Stimulated activated naive CD4-positive, alpha-beta T cell treated with Interleukin-2 at 50 U/mL for 16 hours (primary cell): Measurements from ENCODE around the gene PITPNM1.

Source experiments
- DNase-seq: peaks from one replicate; lab custom pipeline; 2025; lab: John Stamatoyannopoulos, UW

The PITPNM1 gene

DNA sequence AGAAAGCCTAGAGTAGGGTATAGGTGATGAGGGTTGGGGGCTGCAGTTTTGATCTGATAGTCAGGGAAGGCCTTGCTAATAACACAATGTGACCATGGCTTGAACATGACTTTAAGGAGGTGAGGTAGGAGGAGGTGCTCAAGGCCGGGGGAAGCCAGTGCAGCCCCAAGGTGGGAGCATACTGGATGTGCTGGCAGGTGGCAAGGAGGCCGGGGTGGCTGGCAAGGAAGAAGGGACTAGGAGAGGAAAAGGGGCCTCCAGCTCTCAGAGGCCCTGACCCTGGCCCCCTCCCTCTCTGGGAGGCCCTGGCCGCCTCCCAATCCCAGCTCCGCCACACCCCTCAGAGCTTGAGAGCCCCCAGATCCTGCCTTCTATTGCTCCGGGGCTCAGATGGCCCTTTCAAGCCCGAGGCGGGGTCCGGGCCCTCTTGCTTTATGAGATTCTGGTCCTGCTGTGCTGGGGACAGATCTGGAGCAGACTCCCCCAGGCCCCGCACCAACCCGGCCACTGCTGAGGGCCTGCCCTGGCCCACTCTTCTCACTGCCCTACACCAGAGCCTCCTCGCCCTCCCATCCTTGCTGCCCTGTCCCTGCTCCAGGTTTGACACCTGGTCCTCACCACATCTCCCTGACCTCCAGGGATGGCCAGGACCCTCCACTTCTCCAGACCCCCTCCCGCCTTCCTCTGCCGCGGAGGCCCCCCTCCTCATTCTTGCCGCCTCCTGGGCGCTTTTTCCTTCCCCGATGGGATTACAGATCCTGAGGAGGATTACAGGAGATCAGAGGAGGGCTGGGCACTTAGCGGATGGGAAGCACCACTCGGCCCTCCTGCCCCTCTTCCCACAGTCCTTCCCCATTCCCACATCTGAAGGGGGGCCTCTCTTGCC lies 1.8 kb downstream of the PITPNM1 start:
- no peak for DNase-seq

DNA sequence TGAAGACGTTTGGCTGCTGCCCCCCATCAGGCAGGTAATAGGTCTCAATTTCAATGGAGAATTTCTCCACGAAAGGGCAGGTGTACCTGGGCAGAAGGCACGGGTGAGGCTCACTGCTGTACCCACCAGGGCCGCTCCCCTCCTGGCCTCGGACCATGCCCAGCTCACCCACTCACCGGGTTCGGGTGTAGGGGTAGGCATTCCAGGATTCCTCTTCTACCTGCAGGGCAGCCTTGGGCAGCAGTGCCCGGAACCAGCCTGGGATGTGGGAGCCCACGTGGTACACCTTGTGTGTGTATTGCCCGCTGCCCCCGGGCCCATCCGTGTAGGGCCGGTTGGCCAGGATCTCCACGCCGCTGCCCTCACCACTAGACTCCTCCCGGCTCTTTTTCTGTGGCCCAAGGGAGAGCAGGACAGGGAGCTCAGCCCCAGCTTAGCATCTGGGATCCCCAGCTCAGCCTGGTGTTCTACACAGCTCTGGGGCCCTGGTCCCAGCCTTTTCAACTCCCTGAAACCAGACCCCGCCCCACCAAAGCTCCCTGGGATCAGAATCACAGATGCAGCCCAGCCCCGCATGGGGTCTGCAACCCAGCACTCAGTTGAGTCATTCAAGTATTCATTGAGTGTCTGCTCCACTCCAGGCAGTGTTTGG lies 2.7 kb downstream of the PITPNM1 start:
- no peak for DNase-seq

DNA sequence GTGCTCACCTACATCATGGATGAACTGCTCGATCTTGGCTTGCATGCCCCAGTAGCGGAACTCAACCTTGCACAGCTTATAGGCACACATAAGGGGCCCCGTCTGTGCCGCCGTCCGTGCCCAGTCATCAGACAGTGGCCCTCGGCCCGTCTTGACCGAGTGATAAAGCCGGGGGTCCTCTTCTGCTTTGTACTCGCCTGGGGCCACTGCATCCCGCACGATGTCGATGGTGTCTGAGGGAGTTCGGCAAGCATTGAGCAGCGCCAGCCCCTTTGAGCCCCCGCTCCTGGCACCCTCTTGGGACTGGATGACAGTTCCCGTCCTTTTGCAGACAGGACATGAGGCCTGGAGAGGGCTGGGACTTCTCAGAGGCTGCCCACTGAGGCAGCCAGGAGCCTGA lies 3.3 kb downstream of the PITPNM1 start:
- no peak for DNase-seq

DNA sequence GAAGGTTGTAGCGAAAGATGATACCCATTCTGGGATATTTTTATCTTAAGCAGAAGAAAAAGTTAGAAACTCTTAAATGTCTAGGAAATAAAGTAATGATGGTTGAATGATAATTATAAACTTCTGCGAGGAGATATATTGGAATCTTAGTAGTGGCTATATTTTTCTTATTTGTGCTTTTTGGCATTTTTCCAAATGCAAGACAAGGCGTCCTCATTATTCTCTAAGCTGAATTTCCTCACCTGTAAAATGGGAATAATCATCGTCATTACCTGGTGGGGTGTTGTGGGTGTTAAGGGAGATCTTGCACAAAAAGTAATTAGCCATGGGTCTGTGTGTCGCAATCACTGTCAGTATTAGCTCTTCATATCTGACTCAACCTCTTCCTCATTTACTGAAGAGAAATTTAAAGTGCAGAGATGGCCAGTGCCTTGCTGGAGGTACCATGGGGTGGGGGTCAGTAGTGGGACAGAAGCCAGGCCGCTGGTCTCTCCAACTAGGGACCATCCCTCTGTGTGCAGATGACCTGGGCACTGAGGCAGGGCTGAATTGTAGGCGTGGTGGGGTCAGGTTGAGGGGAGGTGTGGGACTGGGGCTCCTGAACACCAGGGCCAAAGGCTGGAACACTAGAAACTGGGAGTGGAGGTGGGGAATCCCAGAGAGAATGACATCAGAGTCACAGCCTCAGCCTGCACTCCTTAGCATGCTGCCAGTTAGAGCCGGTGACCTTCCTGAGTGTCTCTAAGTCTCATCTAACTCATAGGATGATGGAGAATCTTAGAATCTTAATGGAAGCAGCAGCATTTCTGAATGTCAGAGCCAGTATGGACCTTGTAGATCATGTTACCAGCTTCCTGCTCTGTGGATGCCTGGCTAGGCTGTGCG lies 4.1 kb downstream of the PITPNM1 start:
- DNase-seq = no peak

DNA sequence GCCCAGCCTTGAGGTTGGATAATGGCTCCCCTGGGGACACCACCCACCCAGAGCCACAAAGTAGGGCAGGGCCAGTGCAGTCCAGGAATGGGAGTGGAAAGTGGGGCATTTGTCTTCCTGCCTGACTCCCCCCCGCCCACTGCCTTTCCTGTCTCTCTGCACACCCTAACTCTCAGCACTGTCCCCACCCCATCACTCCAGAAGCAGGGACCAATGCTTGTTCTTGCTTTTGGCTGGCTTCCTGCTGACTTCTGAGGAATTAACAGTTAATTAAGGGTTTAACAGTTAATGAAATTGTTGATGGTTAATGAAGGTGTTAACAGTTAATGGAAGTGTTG lies 4.7 kb downstream of the PITPNM1 start:
- no peak for DNase-seq

DNA sequence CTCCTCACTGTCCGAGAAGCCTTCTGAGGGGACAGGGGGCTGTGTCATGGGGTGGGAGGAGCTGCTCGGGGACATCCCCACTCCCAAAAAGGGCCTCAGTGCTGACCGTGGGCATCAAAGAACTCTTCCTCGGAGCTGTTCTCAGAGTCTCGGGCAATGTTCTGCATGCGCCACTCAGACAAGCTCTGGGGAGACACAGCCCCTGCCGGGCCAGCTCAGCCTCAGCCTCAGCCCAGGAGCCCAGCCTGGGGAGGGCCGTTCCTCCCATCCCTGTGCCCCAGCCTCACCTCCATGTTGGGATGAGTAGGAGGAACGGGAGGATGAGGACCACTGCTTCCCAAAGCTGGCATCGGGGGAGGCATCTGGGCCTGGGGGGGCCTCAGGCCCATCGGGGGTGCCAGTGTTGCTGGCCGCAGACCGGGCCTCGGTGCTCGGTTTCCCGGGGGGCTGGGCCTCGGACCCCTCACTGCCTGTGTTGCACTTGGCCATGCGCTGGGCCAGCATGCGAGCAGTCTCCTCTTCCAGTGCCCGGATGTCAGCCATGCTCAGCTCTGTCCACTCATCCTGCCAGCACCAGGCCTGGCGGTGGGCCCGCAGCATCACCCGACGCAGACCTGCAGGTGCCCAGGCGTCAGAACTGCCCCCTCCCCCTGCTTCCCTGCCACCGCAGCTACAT lies 5.2 kb downstream of the PITPNM1 start:
- DNase-seq = no peak

DNA sequence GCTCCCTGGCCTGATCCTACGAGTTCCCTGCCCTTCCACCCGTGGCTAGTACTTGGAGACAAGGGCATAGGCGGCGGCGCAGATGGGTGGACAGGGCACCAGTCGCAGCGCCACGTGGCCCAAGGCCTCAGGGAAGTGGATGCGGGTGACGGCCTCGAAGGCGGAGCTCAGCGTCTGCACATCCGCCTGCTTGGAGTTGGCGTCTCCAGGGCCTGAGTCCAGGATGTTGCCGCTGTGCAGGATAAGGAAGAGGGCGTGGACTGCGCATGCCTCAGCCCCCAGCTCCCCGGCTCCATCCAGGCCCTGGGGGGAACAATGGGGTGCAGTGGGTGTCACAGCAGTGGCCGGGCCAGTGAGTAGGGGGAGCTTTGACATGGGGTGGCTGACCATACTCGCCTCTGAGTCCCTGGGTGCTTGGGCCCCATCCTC lies 6.6 kb downstream of the PITPNM1 start:
- no peak for DNase-seq

DNA sequence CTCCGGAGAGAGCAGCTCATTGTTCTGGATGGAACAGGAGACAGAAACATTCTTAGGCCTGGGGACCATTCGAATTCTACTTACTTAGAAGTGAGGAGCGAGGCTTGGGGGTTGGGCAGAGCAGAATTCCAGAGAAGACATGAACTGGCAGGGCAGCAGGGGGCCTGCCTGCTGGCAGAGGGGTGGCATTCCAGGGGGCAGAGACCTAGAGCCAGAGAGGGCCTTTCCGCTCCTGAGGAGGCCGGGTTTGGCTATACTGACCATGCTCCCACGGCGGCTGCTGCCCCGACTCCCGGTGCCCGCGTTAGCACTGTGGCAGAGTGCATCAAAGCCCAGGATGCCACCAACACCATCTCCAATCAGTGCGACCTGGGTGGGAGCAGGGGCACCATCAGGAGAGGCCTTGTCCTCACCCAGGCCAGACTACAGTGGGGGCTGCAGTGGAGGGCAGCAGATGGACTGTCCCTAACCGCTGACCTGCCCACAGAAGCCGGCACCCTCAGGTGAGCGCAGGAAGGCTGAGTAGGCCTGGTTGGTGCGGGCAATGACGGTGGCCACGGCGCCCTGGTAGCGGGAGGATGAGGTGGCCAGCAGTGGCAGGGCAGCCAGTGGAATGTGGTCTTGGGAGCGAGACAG lies 7.4 kb downstream of the PITPNM1 start:
- DNase-seq = no peak

DNA sequence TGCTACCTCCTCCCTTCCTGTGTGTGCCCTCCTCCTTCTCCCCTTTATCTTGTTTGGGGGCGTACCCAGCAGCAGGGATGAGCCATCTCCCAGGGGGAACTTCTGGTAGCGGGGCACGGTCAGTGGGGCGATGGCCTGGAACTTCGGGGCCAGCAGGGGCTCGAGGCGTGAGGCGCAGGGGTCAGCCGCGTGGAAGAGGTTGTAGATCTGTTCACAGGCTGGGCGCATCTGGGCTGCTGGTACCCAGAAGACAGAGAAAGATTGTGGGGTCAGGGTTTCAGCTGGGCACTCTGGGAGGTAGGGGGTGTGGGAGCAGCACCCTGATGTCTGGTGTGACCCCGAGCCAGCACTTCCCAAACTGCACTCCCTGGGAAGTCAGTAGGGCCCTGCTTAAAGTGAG lies 9.1 kb downstream of the PITPNM1 start:
- no peak for DNase-seq

DNA sequence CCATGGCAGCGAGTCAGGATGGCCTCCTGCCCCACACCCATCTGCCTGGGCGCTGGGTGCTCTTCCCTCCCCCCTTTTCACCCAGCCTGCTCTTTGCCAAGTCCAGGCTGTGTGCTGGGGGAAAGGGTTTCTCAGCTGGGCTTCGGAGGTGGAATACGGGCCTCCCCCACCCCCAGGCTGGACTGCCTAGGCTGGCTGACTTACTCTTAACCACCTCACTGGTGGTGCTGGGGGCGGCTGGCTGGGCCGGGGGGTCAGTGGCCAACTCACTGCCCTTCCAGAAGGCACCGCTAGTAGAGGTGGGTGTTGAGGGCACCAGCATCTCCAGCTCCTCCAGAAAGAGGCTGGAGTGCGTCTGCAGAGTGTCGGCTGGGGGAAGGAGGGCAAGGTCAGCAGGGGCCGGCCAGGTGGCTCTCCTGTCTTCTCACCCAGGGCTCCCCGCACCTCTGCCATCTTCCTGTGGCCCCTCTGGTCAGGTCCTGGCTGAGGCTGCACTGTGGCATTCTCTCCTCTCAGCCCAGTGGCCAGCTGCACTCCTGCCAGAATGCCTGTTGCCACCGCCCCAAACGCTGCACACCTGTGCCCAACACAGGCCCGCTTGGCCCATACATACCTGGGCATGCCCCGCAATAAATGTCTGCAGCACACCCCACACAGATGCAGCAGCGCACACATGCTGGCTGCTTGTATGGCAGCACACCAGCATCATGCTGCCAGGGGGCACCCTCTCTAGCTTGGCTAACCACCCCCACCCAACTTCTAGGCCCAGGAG lies 9.7 kb downstream of the PITPNM1 start:
- DNase-seq = no peak

DNA sequence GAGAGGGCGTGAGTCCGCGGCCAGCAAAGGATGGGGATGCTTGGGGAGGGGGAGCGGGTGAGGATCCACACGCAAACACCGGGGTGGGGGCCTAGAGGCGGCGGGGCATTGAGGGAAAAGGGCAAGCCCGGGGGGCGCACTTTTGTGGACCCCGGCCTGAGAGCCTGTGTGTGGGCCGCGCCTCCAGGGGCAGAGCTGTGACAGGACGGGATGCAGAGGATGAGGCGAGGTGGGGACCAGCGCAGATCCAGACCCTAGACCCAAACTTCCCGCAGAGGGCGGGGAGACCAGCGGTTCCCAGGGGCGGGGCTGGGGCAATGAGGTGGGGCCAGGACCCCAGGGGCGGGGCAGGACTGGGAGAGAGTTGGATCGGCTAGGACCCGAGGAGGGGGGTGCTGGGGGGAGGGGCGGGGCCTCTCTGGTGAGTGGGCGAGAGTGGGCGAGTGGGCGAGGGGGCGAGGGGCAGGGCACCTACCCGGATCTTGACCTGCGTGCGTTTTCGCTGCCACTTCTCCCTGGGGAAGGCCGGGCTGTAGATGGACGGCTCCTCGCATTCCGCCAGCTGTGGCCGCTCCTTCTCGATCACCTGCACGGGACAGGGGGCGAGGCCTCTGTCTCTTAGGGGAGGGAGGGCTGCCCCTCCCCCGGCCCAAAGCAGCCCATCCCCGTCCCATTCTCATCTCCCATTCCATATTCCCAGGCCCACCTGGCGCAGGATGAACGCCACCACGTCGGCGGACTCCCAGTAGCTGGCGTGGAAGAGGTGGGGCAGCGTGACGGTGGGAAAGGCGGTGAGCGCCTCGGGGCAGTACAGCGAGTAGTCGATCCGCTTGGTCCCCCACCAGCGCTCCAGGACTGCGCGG lies 10.6 kb downstream of the PITPNM1 start:
- DNase-seq = no peak

DNA sequence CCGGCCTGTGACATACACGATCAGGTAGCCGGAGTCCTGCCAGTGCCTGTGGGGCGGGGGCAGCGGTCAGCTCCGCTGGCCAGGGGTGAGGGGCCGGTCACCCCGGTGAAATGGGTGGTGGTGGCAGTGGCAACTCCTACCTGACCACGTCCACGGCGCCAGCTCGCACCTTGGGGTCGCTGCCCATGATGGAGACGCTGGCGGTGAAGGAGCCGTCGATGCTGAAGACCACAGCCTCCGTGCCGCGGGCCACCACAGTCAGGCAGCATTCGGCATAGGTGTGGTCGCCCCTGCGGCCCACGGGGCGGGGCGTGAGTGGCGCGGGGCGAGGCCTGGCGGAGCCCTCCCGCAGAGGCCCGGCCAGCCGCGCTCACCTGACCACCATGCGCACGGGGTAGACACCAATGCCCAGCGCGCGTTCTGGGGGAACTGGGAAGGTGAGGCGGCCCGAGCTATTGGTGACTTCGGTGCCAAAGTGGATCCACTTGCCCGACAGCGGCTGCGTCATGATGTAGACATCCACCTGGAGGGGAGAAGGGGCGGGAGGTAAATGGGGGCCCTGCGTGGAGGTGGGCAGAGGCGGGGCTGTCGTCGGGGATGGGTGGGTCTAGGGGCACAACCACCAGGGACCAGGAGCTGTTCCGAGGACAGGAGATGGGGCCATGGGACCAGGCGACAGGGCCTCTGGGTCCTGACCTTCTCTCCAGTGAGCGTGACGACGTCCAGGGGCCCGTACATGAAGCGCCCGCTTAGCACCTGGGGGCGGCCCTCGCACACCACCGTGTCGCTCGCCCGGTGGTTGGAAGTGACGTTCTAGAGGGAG lies 11.4 kb downstream of the PITPNM1 start:
- DNase-seq = no peak

DNA sequence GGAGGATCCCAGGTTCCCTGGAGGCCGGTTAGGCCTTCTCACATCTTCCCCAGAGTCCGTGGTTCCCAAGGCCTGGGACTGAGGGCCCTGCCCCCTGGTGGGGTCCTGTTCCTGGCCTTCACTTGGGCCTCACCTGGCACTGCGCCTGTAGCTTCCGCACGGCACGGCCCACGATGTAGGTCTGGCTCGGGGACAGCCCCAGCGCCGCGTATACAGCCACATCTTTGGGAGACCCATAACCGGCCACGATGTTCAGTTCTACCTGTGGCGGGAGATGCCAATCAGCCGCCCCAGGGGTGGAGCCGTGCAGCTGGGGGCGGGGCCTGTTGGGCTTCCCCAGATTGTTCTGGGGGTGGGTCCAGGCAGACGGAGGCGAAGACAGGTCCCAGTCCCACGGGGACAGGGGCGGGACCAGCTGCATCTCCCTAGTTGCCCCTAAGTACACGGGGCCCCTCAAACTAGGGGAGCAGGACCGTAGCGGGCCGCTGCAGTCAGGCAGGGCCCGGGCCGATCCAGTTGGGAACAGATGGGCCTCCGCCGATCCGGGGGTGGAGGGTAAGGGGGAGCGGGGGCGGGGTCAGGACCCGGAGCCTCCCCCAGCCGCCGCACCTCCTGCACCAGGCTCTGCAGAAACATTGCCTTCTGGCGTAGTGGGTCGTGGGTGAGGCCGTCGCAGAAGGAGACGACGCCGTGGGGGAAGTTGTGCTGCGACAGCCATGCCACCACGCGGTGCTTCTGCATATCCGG lies 12.2 kb downstream of the PITPNM1 start:
- peak; percentile 7 for DNase-seq

DNA sequence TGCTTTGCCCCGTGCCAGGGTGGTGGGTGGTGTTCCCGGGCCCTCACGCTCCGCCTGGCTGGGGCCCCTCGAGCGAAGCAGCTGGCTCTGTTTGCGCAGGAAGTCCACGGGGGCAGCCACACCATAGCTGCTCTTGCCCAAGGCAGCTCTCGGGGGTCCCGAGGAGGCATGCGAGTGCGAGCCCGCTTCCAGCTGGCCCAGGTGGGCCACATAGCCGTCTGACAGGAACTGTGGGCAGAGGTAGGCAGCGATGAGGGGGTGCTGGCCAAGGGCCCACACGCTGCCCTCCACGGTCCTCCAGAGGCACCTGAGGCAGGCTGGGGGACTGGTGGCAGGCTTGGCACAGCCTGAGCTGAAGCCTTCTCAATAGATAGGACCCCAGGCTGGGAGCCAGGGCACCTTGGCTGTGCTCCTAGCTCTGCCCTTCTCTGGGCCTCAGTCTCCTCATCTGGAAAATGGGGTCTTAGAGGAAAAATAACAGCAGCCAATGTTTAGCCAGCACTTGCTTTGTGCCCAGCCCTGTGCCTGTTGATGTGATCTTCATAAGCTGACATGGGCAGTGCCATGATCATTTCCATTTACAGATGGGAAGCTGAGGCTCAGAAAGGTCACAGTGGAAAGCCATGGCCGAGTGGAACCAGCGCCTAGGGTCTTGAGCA lies 13.0 kb downstream of the PITPNM1 start:
- no peak for DNase-seq

DNA sequence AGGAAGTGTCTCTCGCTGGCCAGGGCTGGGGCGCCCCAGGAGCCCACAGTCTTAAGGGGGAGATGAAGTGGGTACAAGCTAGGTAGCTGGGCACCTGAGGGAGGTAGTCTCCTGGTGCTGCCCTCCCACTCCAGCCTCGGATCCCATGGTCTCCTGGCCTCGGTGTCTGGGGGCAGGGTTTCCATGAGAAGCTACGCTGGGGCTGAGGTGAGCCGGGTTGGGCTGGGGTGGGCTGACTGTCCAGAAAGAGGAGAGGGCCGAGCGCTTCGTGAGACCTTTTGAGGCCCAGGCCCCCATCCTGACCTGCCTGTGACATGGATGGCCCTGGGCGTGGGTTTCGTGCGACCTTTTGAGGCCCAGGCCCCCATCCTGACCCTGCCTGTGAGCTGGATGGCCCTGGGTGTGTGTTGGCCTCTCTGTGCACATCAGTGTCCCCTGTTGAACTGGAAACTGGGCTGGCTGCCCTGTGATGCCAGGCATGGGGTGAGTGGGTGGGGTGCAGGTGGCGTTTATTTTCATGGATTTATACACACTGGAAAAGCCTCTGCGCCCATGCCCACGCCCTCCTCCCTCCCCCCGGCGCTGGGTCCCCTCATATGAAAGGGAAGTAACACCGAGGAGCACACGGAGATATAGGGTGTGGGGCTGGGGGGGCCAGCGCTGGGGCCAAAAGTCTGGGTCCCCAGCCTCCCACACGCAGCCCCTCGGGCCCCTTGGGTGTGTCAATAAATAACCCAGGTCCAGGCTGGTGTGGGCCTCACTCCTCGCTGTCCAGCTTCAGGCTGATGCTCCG lies 13.7 kb downstream of the PITPNM1 start:
- no peak for DNase-seq

DNA sequence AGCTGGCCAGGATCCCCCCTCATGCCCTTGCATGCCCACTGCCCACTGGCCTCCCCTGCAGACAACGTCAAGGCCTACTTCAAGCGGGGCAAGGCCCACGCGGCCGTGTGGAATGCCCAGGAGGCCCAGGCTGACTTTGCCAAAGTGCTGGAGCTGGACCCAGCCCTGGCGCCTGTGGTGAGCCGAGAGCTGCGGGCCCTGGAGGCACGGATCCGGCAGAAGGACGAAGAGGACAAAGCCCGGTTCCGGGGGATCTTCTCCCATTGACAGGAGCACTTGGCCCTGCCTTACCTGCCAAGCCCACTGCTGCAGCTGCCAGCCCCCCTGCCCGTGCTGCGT lies 14.5 kb downstream of the PITPNM1 start:
- DNase-seq = no peak
